Kidney capillary endothelial cell (primary cell): ENCODE measurements around the gene RNASE13.
"Not testable (repeated sequence)": the region's sequence is repeated elsewhere in the genome, so short reads cannot be mapped to it uniquely, and the experiment has no call there.

ENCODE experiments used
- DNase-seq: peaks from one replicate; pipeline ENCODE4 v3.0.0-alpha.2; 2018; ENCODE audit warnings: low spot score

RNASE13 gene

GRCh38 chr14:21022686-21023085, 11.9 kb downstream of the RNASE13 start:
- DNase-seq = no peak

- DNase-seq = no peak
Observed at GRCh38 chr14:21020977-21021545, 13.5 kb downstream of the RNASE13 start.

GRCh38 chr14:21019366-21019765, 15.2 kb downstream of the RNASE13 start:
- no peak for DNase-seq

GRCh38 chr14:21018781-21019180, 15.8 kb downstream of the RNASE13 start:
- DNase-seq = no peak

GRCh38 chr14:21018286-21018685, 16.3 kb downstream of the RNASE13 start:
- DNase-seq = no peak

- no peak for DNase-seq
Observed at GRCh38 chr14:21017528-21018245, 16.9 kb downstream of the RNASE13 start.

GRCh38 chr14:21016413-21017190, 18.0 kb downstream of the RNASE13 start:
- no peak for DNase-seq

- DNase-seq = no peak
Observed at GRCh38 chr14:21015312-21015711, 19.3 kb downstream of the RNASE13 start.

GRCh38 chr14:21014761-21015190, 19.8 kb downstream of the RNASE13 start:
- DNase-seq = peak; percentile 78

- DNase-seq = no peak
Observed at GRCh38 chr14:21011136-21011535, 23.5 kb downstream of the RNASE13 start.

- not testable (repeated sequence) for DNase-seq
Observed at GRCh38 chr14:21009721-21010120, 24.9 kb downstream of the RNASE13 start.

GRCh38 chr14:21003788-21004346, 30.7 kb downstream of the RNASE13 start:
- DNase-seq = no peak

GRCh38 chr14:21001218-21001617, 33.4 kb downstream of the RNASE13 start:
- no peak for DNase-seq

GRCh38 chr14:20999591-20999990, 35.0 kb downstream of the RNASE13 start:
- DNase-seq = no peak

- no peak for DNase-seq
Observed at GRCh38 chr14:20998674-20999366, 35.8 kb downstream of the RNASE13 start, which contains the start of gene SLC39A2. SLC39A2 (plus strand) TSS chr14:20999293; CDS start chr14:20999447, 154 bp downstream.

- DNase-seq = no peak
Observed at GRCh38 chr14:20998139-20998538, 36.5 kb downstream of the RNASE13 start.

GRCh38 chr14:20997564-20997963, 37.0 kb downstream of the RNASE13 start:
- DNase-seq = no peak

- DNase-seq = no peak
Observed at GRCh38 chr14:20997115-20997514, 37.5 kb downstream of the RNASE13 start.

GRCh38 chr14:20996521-20996920, 38.1 kb downstream of the RNASE13 start:
- no peak for DNase-seq

GRCh38 chr14:20989787-20990600, 44.6 kb downstream of the RNASE13 start, which contains the start of gene METTL17:
METTL17 (plus strand) TSS chr14:20989980; CDS start chr14:20990003, 23 bp downstream.
- peak; percentile 95 for DNase-seq

- DNase-seq = no peak
Observed at GRCh38 chr14:20989471-20989786, 45.2 kb downstream of the RNASE13 start.
